Smooth muscle cell (in vitro differentiated cells): ENCODE data around the gene MEN1. TPM values are rescaled to one million over a fixed set of nuclear protein-coding genes. Genes with fewer than 3 reads are reported as not detected.

Experiments
- DNase-seq: peaks from one replicate; lab custom pipeline; 2025; ENCODE audit not compliant: unreplicated experiment; lab: John Stamatoyannopoulos, UW
- H2AFZ ChIP-seq: fragments of 200-600 bp; sonication (generic); 2 replicates; pipeline ENCODE4 v1.6.0; 2016; ENCODE audit warnings: antibody characterized with exemption, low read depth, mild to moderate bottlenecking
- H3F3A ChIP-seq: fragments of 200-600 bp; sonication (generic); 2 replicates; pipeline ENCODE4 v1.6.0; 2017; ENCODE audit warnings: antibody characterized with exemption, low read depth
- H3K27ac ChIP-seq: fragments of 200-600 bp; sonication (generic); 2 replicates; pipeline ENCODE4 v1.5.1; 2016; ENCODE audit warnings: low read depth, mild to moderate bottlenecking
- H3K27me3 ChIP-seq: fragments of 200-600 bp; sonication (generic); 2 replicates; pipeline ENCODE4 v1.6.1; 2016; ENCODE audit warnings: low read depth, mild to moderate bottlenecking
- H3K36me3 ChIP-seq: fragments of 200-600 bp; sonication (generic); 2 replicates; pipeline ENCODE4 v1.5.1; 2016; ENCODE audit warnings: low read depth
- H3K4me1 ChIP-seq: fragments of 200-600 bp; sonication (generic); 2 replicates; pipeline ENCODE4 v1.5.1; 2016; ENCODE audit warnings: low read depth
- H3K4me2 ChIP-seq: fragments of 200-600 bp; sonication (generic); 2 replicates; pipeline ENCODE4 v1.6.0; 2016; ENCODE audit warnings: mild to moderate bottlenecking
- H3K4me3 ChIP-seq: fragments of 200-600 bp; sonication (generic); 2 replicates; pipeline ENCODE4 v1.5.1; 2016; ENCODE audit warnings: mild to moderate bottlenecking
- H3K79me2 ChIP-seq: fragments of 200-600 bp; sonication (generic); 2 replicates; pipeline ENCODE4 v1.6.0; 2016; ENCODE audit warnings: low read depth, mild to moderate bottlenecking
- H3K9ac ChIP-seq: fragments of 200-600 bp; sonication (generic); 2 replicates; pipeline ENCODE4 v1.6.0; 2016; ENCODE audit warnings: low read depth
- H3K9me3 ChIP-seq: fragments of 200-600 bp; sonication (generic); replicated peaks from 2 replicates; pipeline ENCODE4 v1.5.1; 2016; ENCODE audit warnings: low read depth
- H4K20me1 ChIP-seq: fragments of 200-600 bp; sonication (generic); 2 replicates; pipeline ENCODE4 v1.6.0; 2016; ENCODE audit warnings: low read depth
- WGBS: methylation state at CpG from one replicate; pipeline ENCODE4 v1.1.7; 2016; ENCODE audit warnings: low lambda C conversion rate; 5-methylcytosine and 5-hydroxymethylcytosine counted together
- polyA plus RNA-seq: library from polyadenylated mRNA; unstranded; fragments of >200 nt; fragmentation: Nextera tagmentation; extraction: Ambion mirVana; gene quantifications from 2 replicates; pipeline ENCODE4 v1.2.1, GENCODE V29; 2016
- total RNA-seq: library from RNA; depleted of rRNA; stranded (reverse); fragments of >200 nt; gene quantifications from 2 replicates; pipeline ENCODE4 v1.2.3, GENCODE V29; 2014
- TF ChIP-seq, protein P1 (sequence below): fragments of 200-600 bp; sonication (generic); IDR thresholded peaks from 2 replicates; pipeline ENCODE4 v1.5.1; 2017; ENCODE audit warnings: borderline replicate concordance, mild to moderate bottlenecking, antibody characterized with exemption; ENCODE audit not compliant: insufficient read depth, poor library complexity, severe bottlenecking

Gene MEN1
- total and polyA plus RNA-seq, 2 experiments from 2014 or later, result 11.6 to 37.3 TPM

DNA sequence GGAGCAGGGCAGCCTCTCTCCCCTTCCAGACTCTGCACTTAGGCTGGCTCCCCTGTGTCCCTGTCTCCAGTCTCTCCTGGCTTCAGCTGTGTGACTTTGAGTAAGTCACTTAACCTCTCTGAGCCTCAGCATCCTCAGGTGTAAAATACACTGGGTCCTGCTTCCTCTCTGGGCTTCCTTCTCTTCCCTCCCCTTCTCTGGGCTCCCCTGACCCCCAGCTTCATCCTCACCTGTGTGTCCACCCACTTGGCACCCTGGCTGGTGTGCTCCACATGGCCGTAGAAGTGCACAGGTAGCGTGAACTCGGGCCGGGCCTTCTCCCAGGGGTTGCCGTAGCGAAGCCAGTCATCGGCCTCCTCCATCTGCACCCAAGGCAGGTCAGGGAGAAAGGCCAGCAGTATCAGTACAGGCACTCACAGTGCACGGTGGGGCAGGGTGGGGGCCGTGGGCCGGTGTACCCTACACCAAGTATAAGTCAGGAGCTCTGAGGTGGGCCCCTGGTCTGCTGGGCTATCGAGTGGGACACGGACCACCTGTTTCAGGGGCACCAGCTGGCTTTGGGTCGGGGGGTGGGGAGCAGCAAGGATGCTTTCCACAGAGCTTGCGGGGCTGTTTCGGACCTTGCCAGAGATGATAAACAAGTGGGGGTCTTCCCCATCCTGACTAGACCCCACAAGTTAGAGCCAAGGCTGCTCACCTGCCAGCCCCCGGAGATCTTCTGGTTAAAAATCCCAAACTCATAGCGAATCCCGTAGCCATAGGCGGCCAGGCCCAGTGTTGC is 52.6 kb downstream of the MEN1 start:
- Histone ChIP-seq H2AFZ (no peak overlapping the region), H3K9ac (no peak overlapping the region), H3K27me3 (no peaks in the 10 kb centered on the region), H3K27ac (no peak overlapping the region), H3K36me3 (no peaks in the 10 kb centered on the region), H3F3A (peaks cover 3% of the 10 kb centered on the region), H3K9me3 (no peaks in the 10 kb centered on the region), H4K20me1 (peaks cover 21% of the 10 kb centered on the region), H3K4me3 (no peak overlapping the region), H3K79me2 (no peaks in the 10 kb centered on the region), H3K4me2 (no peak overlapping the region), H3K4me1 (peaks cover 13% of the 10 kb centered on the region)
- TF ChIP-seq, protein P1, sequence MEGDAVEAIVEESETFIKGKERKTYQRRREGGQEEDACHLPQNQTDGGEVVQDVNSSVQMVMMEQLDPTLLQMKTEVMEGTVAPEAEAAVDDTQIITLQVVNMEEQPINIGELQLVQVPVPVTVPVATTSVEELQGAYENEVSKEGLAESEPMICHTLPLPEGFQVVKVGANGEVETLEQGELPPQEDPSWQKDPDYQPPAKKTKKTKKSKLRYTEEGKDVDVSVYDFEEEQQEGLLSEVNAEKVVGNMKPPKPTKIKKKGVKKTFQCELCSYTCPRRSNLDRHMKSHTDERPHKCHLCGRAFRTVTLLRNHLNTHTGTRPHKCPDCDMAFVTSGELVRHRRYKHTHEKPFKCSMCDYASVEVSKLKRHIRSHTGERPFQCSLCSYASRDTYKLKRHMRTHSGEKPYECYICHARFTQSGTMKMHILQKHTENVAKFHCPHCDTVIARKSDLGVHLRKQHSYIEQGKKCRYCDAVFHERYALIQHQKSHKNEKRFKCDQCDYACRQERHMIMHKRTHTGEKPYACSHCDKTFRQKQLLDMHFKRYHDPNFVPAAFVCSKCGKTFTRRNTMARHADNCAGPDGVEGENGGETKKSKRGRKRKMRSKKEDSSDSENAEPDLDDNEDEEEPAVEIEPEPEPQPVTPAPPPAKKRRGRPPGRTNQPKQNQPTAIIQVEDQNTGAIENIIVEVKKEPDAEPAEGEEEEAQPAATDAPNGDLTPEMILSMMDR, result no peak
- DNase-seq, result no peak
- WGBS, result 89% methylated on average over 19 of the region's 19 CpGs

DNA sequence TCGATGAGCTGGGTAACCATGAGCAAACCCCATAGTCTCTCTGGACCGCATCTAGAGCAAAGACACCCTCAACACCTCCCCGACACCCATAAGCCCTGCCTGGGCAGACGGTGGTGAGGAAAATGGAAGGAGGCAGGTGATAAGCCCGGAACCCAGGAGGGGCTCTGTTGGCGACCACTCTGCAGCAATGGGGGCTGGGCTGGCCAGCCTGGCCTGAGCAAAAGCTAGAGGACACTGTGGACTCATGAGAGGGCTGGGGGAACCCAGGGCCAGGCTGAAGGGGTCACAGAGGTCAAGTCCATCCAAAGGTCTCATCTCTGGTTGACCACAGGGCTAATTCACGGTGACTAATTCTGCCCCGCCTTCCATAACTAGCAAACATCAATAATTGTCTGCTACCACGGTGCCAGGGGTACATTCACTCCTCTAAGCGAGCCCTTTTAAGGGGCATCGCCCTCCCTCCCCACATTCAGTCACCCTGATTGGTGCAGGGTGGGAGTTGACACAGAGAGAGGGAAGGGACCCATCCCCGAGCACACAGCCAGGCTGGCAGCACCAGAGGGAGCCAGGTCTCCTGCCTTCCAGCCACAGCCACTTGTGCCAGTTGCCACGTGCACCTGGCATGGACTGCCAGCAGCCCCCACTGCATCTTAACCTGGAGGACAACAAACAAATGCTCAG is 54.5 kb downstream of the MEN1 start:
- Histone ChIP-seq H3K4me3 (no peak overlapping the region), H2AFZ (no peak overlapping the region), H3F3A (no peaks in the 10 kb centered on the region), H3K9ac (no peak overlapping the region), H3K4me2 (no peak overlapping the region), H3K27ac (no peak overlapping the region), H3K27me3 (no peaks in the 10 kb centered on the region), H3K9me3 (no peaks in the 10 kb centered on the region), H3K79me2 (no peaks in the 10 kb centered on the region), H3K36me3 (no peaks in the 10 kb centered on the region), H4K20me1 (peaks cover 8% of the 10 kb centered on the region), H3K4me1 (peaks cover 13% of the 10 kb centered on the region)
- DNase-seq, result no peak
- 91% methylated on average over 13 of the region's 13 CpGs for WGBS
- TF ChIP-seq, protein P1, result no peak

DNA sequence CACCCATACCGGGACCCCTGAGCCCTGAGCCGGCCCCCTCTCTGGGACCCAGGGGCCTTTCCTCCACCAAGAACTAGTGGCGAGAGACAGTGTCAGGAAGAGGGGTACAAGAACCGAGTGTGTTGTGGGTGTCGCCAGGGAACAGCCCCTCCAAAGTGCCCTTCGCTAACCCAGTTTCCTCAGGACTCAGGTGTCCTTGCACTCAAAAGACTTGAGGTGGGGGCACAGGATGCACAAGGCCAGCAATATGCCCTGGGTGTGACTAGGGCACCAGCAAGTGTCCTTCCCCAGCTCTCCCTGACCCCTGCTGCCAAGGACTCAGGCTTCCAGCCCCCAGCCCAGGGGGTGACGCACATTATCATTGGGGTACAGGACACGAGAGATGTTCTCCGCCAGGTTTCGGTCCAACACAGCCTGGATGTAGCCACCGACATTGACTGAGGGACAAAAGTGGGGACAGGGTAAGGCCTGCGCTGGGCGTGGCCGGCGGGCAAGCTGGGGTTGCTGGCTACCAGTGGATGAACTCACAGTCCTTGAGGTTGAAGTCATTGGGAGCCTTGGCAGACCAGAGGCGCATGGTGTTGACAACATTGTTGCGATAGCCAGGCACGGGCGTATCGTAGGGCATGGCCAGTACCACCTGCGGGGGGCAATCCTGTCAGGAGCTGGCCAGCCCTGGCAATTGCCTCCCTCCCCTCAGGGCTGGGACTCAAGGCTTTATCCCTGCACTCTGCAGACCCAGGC is 55.3 kb downstream of the MEN1 start:
- H3K36me3 ChIP-seq, result no peaks in the 10 kb centered on the region
- H4K20me1 ChIP-seq, result peaks cover 1% of the 10 kb centered on the region
- no peaks in the 10 kb centered on the region for H3K9me3 ChIP-seq
- peaks cover 7% of the 10 kb centered on the region for H3K4me1 ChIP-seq
- H3K27ac ChIP-seq, result no peak overlapping the region
- no peaks in the 10 kb centered on the region for H3K79me2 ChIP-seq
- TF ChIP-seq, protein P1, result no peak
- H3K27me3 ChIP-seq, result no peaks in the 10 kb centered on the region
- no peak for DNase-seq
- H3K4me2 ChIP-seq, result no peak overlapping the region
- no peaks in the 10 kb centered on the region for H3F3A ChIP-seq
- H2AFZ ChIP-seq, result no peak overlapping the region
- H3K9ac ChIP-seq, result no peak overlapping the region
- WGBS, result 95% methylated on average over 21 of the region's 21 CpGs
- no peak overlapping the region for H3K4me3 ChIP-seq
